Large intestine (tissue), 3 donors: ENCODE measurements around the gene LCN12. TPM values are rescaled to one million over a fixed set of nuclear protein-coding genes. Genes with fewer than 3 reads are reported as not detected.

ENCODE experiments used
- DNase-seq, 2 donors: peaks; one replicate each; pipeline versions ENCODE4 v3.0.0 to v3.0.0-alpha.2; 2013
- H3K27ac ChIP-seq: one replicate; pipeline ENCODE4 v1.5.1; 2013; ENCODE audit warnings: low read length
- H3K27me3 ChIP-seq: 2 replicates; pipeline ENCODE4 v1.6.1; 2013; ENCODE audit warnings: low read length; ENCODE audit not compliant: control insufficient read depth, insufficient read depth
- H3K36me3 ChIP-seq: 2 replicates; pipeline ENCODE4 v1.6.1; 2013; ENCODE audit warnings: low read length; ENCODE audit not compliant: control insufficient read depth, insufficient read depth
- H3K4me1 ChIP-seq: one replicate; pipeline ENCODE4 v1.6.1; 2013; ENCODE audit warnings: low read length; ENCODE audit not compliant: control insufficient read depth, insufficient read depth
- H3K4me3 ChIP-seq: one replicate; pipeline ENCODE4 v1.5.1; 2013; ENCODE audit warnings: low read length
- H3K9me3 ChIP-seq: one replicate; pipeline ENCODE4 v1.6.1; 2013; ENCODE audit warnings: mild to moderate bottlenecking, low read depth, low read length, moderate library complexity; ENCODE audit not compliant: control insufficient read depth
- WGBS: methylation state at CpG from one replicate; pipeline ENCODE4 v1.1.5; 2013; ENCODE audit warnings: low lambda C conversion rate; ENCODE audit not compliant: insufficient coverage; 5-methylcytosine and 5-hydroxymethylcytosine counted together
- polyA plus RNA-seq: library from polyadenylated mRNA; unstranded; fragments of 120-200 nt; gene quantifications from one replicate; pipeline ENCODE4 v1.2.1, GENCODE V29; 2013

LCN12 gene
- polyA plus RNA-seq, 1 donor: 121 TPM

GRCh38 chr9:136945333-136946227, 6.5 kb upstream of the LCN12 start:
- Histone ChIP-seq H3K27ac (peak overlapping the region; percentile 73), H3K36me3 (peaks cover 27% of the 10 kb centered on the region), H3K27me3 (no peaks in the 10 kb centered on the region), H3K4me3 (peak overlapping the region; percentile 8), H3K9me3 (peaks cover 20% of the 10 kb centered on the region), H3K4me1 (peaks cover 43% of the 10 kb centered on the region)
- no CpG with 5 or more reads among the region's 30 CpGs for WGBS
- peak in 1 of 2 donors; percentile 46 for DNase-seq

GRCh38 chr9:136946228-136947027, 5.6 kb upstream of the LCN12 start:
- Histone ChIP-seq H3K4me1 (peaks cover 52% of the 10 kb centered on the region), H3K4me3 (no peak overlapping the region)
- no CpG with 5 or more reads among the region's 27 CpGs for WGBS

GRCh38 chr9:136947028-136947891, 4.8 kb upstream of the LCN12 start:
- Histone ChIP-seq H3K36me3 (peaks cover 11% of the 10 kb centered on the region), H3K27ac (peak overlapping the region; percentile 99), H3K4me1 (peaks cover 60% of the 10 kb centered on the region), H3K9me3 (peaks cover 5% of the 10 kb centered on the region), H3K4me3 (no peak overlapping the region), H3K27me3 (no peaks in the 10 kb centered on the region)
- no peak for DNase-seq
- WGBS: no CpG with 5 or more reads among the region's 26 CpGs

More at GRCh38 chr9:136946228-136947027, 5.6 kb upstream of the LCN12 start:
- DNase-seq: no peak
- Histone ChIP-seq H3K9me3 (peaks cover 13% of the 10 kb centered on the region), H3K36me3 (peaks cover 20% of the 10 kb centered on the region), H3K27ac (peak overlapping the region; percentile 73), H3K27me3 (no peaks in the 10 kb centered on the region)

- peaks cover 4% of the 10 kb centered on the region for H3K36me3 ChIP-seq
- no peak overlapping the region for H3K4me3 ChIP-seq
- peak; percentile 45 to 55 for DNase-seq
- H3K9me3 ChIP-seq: no peaks in the 10 kb centered on the region
- H3K4me1 ChIP-seq: peaks cover 58% of the 10 kb centered on the region
- H3K27me3 ChIP-seq: no peaks in the 10 kb centered on the region
- H3K27ac ChIP-seq: peak overlapping the region; percentile 99
- no CpG with 5 or more reads among the region's 15 CpGs for WGBS
Measured at GRCh38 chr9:136947955-136948510, 4.0 kb upstream of the LCN12 start.

- Histone ChIP-seq H3K4me3 (peak overlapping the region; percentile 74), H3K27me3 (no peaks in the 10 kb centered on the region)
- peak; percentile 84 to 88 for DNase-seq
Measured at GRCh38 chr9:136949239-136949816, 2.7 kb upstream of the LCN12 start.

GRCh38 chr9:136949817-136950655, 2.0 kb upstream of the LCN12 start:
- DNase-seq: peak; percentile 97 to 99
- Histone ChIP-seq H3K9me3 (no peaks in the 10 kb centered on the region), H3K27me3 (no peaks in the 10 kb centered on the region), H3K27ac (peak overlapping the region; percentile 99), H3K36me3 (peaks cover 6% of the 10 kb centered on the region), H3K4me3 (peak overlapping the region; percentile 74), H3K4me1 (peaks cover 50% of the 10 kb centered on the region)
- WGBS: no CpG with 5 or more reads among the region's 63 CpGs

More at GRCh38 chr9:136949239-136949816, 2.7 kb upstream of the LCN12 start:
- H3K36me3 ChIP-seq: peaks cover 4% of the 10 kb centered on the region
- H3K9me3 ChIP-seq: no peaks in the 10 kb centered on the region
- H3K4me1 ChIP-seq: peaks cover 54% of the 10 kb centered on the region
- WGBS: no CpG with 5 or more reads among the region's 22 CpGs
- peak overlapping the region; percentile 99 for H3K27ac ChIP-seq

GRCh38 chr9:136950656-136951276, 1.3 kb upstream of the LCN12 start:
- DNase-seq: no peak
- H3K36me3 ChIP-seq: peaks cover 6% of the 10 kb centered on the region
- no peaks in the 10 kb centered on the region for H3K9me3 ChIP-seq
- peak overlapping the region; percentile 99 for H3K27ac ChIP-seq
- no peaks in the 10 kb centered on the region for H3K27me3 ChIP-seq
- peaks cover 43% of the 10 kb centered on the region for H3K4me1 ChIP-seq
- peak overlapping the region; percentile 74 for H3K4me3 ChIP-seq
- WGBS: no CpG with 5 or more reads among the region's 9 CpGs

GRCh38 chr9:136952321-136952850, 313 bp downstream of the LCN12 start:
- DNase-seq: no peak
- WGBS: no CpG with 5 or more reads among the region's 15 CpGs
- H3K4me1 ChIP-seq: peaks cover 36% of the 10 kb centered on the region
- peak overlapping the region; percentile 99 for H3K27ac ChIP-seq
- H3K36me3 ChIP-seq: peaks cover 6% of the 10 kb centered on the region
- H3K9me3 ChIP-seq: peaks cover 5% of the 10 kb centered on the region
- no peak overlapping the region for H3K4me3 ChIP-seq
- no peaks in the 10 kb centered on the region for H3K27me3 ChIP-seq
